ENCODE results near the gene LSAMP. TPM values are rescaled to one million over a fixed set of nuclear protein-coding genes. Genes with fewer than 3 reads are reported as not detected.

LSAMP gene
- total and polyA plus RNA-seq, 2 of the 4 experiments (the other 2 are of a cell fraction), result 7.9 to 8.0 TPM

DNA sequence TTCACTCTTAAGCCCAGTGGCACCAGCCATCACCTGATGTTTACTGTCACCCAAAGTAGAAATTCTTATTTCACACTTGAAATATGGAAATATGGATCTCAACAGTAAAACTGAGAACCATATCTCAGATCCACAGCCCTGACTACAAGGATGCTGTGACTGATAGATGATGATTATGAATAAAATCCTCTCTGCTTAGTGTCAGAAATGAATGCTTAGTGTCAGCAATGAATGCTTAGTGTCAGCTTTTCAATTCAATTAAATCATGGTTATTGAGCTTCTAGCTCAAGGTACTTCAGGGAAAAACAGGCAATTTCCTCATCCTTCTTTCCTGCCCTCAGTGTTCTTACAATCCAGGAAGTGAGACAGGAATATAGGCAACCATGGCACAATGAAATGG is 392.3 kb downstream of the LSAMP start:
- CTCF ChIA-PET, result no interaction called here
- no peak overlapping the region for H3K27ac ChIP-seq (ENCODE audit: insufficient read depth, low read length)
- H3K4ac ChIP-seq (ENCODE audit: low read depth, low read length), result no peak overlapping the region
- H3K27me3 ChIP-seq (ENCODE audit: control insufficient read depth, insufficient read depth, low read length), result no peaks in the 10 kb centered on the region
- no peak overlapping the region for H2BK120ac ChIP-seq (ENCODE audit: low read depth, low read length)
- H2BK20ac ChIP-seq (ENCODE audit: low read depth, low read length), result no peak overlapping the region
- no peaks in the 10 kb centered on the region for H3K4me1 ChIP-seq (ENCODE audit: control insufficient read depth, insufficient read depth, low read length)
- H3K9me1 ChIP-seq (ENCODE audit: insufficient read depth, low read length), result no peaks in the 10 kb centered on the region
- no peak overlapping the region for H2AK5ac ChIP-seq (ENCODE audit: low read depth, low read length)
- in situ Hi-C loops (cut with MboI; ENCODE audit: low sequenced_read_pairs) (no loop called here), intact Hi-C loops (cut with micrococcal nuclease) (no loop called here), dilution Hi-C loops (cut with HindIII; ENCODE audit: low sequenced_read_pairs, unreplicated experiment) (no loop called here)
- no peaks in the 10 kb centered on the region for H3K36me3 ChIP-seq (ENCODE audit: control insufficient read depth, insufficient read depth, low read length)
- TF ChIP-seq MAFK (IDR thresholded peaks at IDR 0.05; ENCODE audit: low read depth, low read length) (no peak), NFE2L2 (IDR thresholded peaks at IDR 0.05; ENCODE audit: low read depth, low read length) (no peak), RAD21 (IDR thresholded peaks at IDR 0.05; ENCODE audit: low read length) (no peak), RCOR1 (IDR thresholded peaks at IDR 0.05; ENCODE audit: insufficient replicate concordance, low read length) (no peak), POLR2A (IDR thresholded peaks at IDR 0.05; ENCODE audit: low read depth, low read length) (no peak), SMC3 (IDR thresholded peaks at IDR 0.05; ENCODE audit: low read depth, low read length) (no peak), RFX5 (IDR thresholded peaks at IDR 0.05; ENCODE audit: low read depth, low read length) (no peak), CHD1 (IDR thresholded peaks at IDR 0.05; ENCODE audit: low read depth, low read length) (no peak), BHLHE40 (IDR thresholded peaks at IDR 0.05; ENCODE audit: low read depth, low read length) (no peak), MAZ (IDR thresholded peaks at IDR 0.05; ENCODE audit: borderline replicate concordance, low read depth, low read length) (no peak)
- TF ChIP-seq, protein P1, sequence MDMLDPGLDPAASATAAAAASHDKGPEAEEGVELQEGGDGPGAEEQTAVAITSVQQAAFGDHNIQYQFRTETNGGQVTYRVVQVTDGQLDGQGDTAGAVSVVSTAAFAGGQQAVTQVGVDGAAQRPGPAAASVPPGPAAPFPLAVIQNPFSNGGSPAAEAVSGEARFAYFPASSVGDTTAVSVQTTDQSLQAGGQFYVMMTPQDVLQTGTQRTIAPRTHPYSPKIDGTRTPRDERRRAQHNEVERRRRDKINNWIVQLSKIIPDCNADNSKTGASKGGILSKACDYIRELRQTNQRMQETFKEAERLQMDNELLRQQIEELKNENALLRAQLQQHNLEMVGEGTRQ (IDR thresholded peaks at IDR 0.05; ENCODE audit: low read depth, low read length), result no peak
- TF ChIP-seq, protein P2, sequence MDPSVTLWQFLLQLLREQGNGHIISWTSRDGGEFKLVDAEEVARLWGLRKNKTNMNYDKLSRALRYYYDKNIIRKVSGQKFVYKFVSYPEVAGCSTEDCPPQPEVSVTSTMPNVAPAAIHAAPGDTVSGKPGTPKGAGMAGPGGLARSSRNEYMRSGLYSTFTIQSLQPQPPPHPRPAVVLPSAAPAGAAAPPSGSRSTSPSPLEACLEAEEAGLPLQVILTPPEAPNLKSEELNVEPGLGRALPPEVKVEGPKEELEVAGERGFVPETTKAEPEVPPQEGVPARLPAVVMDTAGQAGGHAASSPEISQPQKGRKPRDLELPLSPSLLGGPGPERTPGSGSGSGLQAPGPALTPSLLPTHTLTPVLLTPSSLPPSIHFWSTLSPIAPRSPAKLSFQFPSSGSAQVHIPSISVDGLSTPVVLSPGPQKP (IDR thresholded peaks at IDR 0.05; ENCODE audit: borderline replicate concordance, low read depth, low read length), result no peak
- no peaks in the 10 kb centered on the region for H4K20me1 ChIP-seq (ENCODE audit: insufficient read depth, low read length)
- H4K5ac ChIP-seq (ENCODE audit: low read depth, low read length), result no peak overlapping the region
- H4K91ac ChIP-seq (ENCODE audit: insufficient read depth, low read depth, low read length), result no peak overlapping the region
- no peaks in the 10 kb centered on the region for H3K9me3 ChIP-seq (ENCODE audit: control insufficient read depth, insufficient read depth, low read length)
- ATAC-seq (ENCODE audit: low read depth) (no peak), DNase-seq (no peak)
- no peak overlapping the region for H2BK5ac ChIP-seq (ENCODE audit: low read depth, low read length, poor library complexity, severe bottlenecking)
- no peak overlapping the region for H3K18ac ChIP-seq (ENCODE audit: low read depth, low read length)
- no peak overlapping the region for H3K4me3 ChIP-seq (ENCODE audit: insufficient read depth, low read depth, low read length)
- H2BK15ac ChIP-seq (ENCODE audit: low read depth, low read length), result no peak overlapping the region
- no peaks in the 10 kb centered on the region for H3K79me1 ChIP-seq (ENCODE audit: low read depth in 1 of 2, low read length in 2 of 2)
- no TSS peak for BruUV-seq (replicated peaks)
- no peak overlapping the region for H4K8ac ChIP-seq (ENCODE audit: low read depth in 2 of 2, low read length in 2 of 2)
- H3K14ac ChIP-seq (replicated peaks; ENCODE audit: low read depth, low read length), result no peak overlapping the region
- H3K23ac ChIP-seq (ENCODE audit: low read depth, low read length), result no peak overlapping the region
- H2AFZ ChIP-seq (replicated peaks; ENCODE audit: low read length, poor library complexity), result no peak overlapping the region
- H3K9ac ChIP-seq (ENCODE audit: low read depth, low read length), result no peak overlapping the region
- no peak overlapping the region for H3K56ac ChIP-seq (ENCODE audit: extremely low read depth, insufficient read depth, low read length)
- H2AK9ac ChIP-seq (replicated peaks; ENCODE audit: low read depth, low read length, poor library complexity), result no peak overlapping the region
- POLR2A ChIA-PET (ENCODE audit: unreplicated experiment), result no interaction called here
- no peak overlapping the region for H3K4me2 ChIP-seq (ENCODE audit: low read depth, low read length)
